Erythroblast (primary cell): ENCODE measurements around the gene STAB2.

Source experiments
- DNase-seq, 2 experiments: peaks; one replicate each; lab custom pipeline; 2025; lab: John Stamatoyannopoulos, UW
- GATA1 ChIP-seq: IDR thresholded peaks from 2 replicates; pipeline ENCODE4 v1.6.1; 2011; ENCODE audit warnings: low read depth, mild to moderate bottlenecking, control low read depth, low read length, moderate library complexity
- POLR2A ChIP-seq: IDR thresholded peaks from 2 replicates; pipeline ENCODE4 v1.6.1; 2011; ENCODE audit warnings: mild to moderate bottlenecking, low read length

STAB2 gene

GRCh38 chr12:103707446-103707845, 120.4 kb downstream of the STAB2 start:
- no peak for DNase-seq
- no peak for TF ChIP-seq POLR2A
- no peak for TF ChIP-seq GATA1

GRCh38 chr12:103710544-103710943, 123.5 kb downstream of the STAB2 start:
- TF ChIP-seq POLR2A (no peak), GATA1 (no peak)
- DNase-seq = no peak

- no peak for DNase-seq
- TF ChIP-seq GATA1 (no peak), POLR2A (no peak)
Measured at GRCh38 chr12:103712216-103712615, 125.1 kb downstream of the STAB2 start.

- TF ChIP-seq POLR2A = no peak
- no peak for TF ChIP-seq GATA1
- no peak for DNase-seq
Measured at GRCh38 chr12:103715494-103715893, 128.4 kb downstream of the STAB2 start.

- no peak for DNase-seq
- TF ChIP-seq GATA1 (no peak), POLR2A (no peak)
Measured at GRCh38 chr12:103716517-103717196, 129.6 kb downstream of the STAB2 start.

GRCh38 chr12:103725398-103725797, 138.3 kb downstream of the STAB2 start:
- no peak for TF ChIP-seq GATA1
- TF ChIP-seq POLR2A = no peak
- no peak for DNase-seq

- no peak for DNase-seq
- TF ChIP-seq POLR2A = no peak
- no peak for TF ChIP-seq GATA1
Measured at GRCh38 chr12:103727638-103728037, 140.6 kb downstream of the STAB2 start.

- TF ChIP-seq POLR2A = no peak
- TF ChIP-seq GATA1 = no peak
- DNase-seq = no peak
Measured at GRCh38 chr12:103728323-103728722, 141.2 kb downstream of the STAB2 start.

- no peak for DNase-seq
- TF ChIP-seq GATA1 = no peak
- TF ChIP-seq POLR2A = no peak
Measured at GRCh38 chr12:103729499-103729898, 142.4 kb downstream of the STAB2 start.

- DNase-seq = no peak
- TF ChIP-seq POLR2A (no peak), GATA1 (no peak)
Measured at GRCh38 chr12:103731539-103731938, 144.5 kb downstream of the STAB2 start.

GRCh38 chr12:103734863-103735262, 147.8 kb downstream of the STAB2 start:
- DNase-seq = no peak
- no peak for TF ChIP-seq POLR2A
- no peak for TF ChIP-seq GATA1

- no peak for TF ChIP-seq POLR2A
- TF ChIP-seq GATA1 = no peak
- DNase-seq = no peak
Measured at GRCh38 chr12:103735291-103735690, 148.2 kb downstream of the STAB2 start.

GRCh38 chr12:103736572-103736971, 149.5 kb downstream of the STAB2 start:
- TF ChIP-seq GATA1 (no peak), POLR2A (no peak)
- DNase-seq = no peak

- no peak for DNase-seq
- TF ChIP-seq POLR2A (no peak), GATA1 (no peak)
Measured at GRCh38 chr12:103737881-103738280, 150.8 kb downstream of the STAB2 start.

- TF ChIP-seq GATA1 (no peak), POLR2A (no peak)
- no peak for DNase-seq
Measured at GRCh38 chr12:103742349-103742932, 155.4 kb downstream of the STAB2 start.

- DNase-seq = peak in 1 of 2 experiments; percentile 55
- TF ChIP-seq GATA1 (no peak), POLR2A (no peak)
Measured at GRCh38 chr12:103743788-103744187, 156.7 kb downstream of the STAB2 start.
